Pulmonary artery endothelial cell (primary cell): ENCODE measurements around the gene WFIKKN1. TPM values are rescaled to one million over a fixed set of nuclear protein-coding genes. Genes with fewer than 3 reads are reported as not detected.

Experiments
- DNase-seq: peaks from one replicate; pipeline ENCODE4 v3.0.0-alpha.2; 2011; ENCODE audit warnings: low read depth, low spot score
- total RNA-seq: library from RNA; depleted of rRNA; stranded (reverse); fragments of >200 nt; gene quantifications from 2 replicates; pipeline ENCODE4 v1.2.3, GENCODE V29; 2014

WFIKKN1 gene
- total RNA-seq, 1 donor from 2014 or later = 0.07 TPM

DNA sequence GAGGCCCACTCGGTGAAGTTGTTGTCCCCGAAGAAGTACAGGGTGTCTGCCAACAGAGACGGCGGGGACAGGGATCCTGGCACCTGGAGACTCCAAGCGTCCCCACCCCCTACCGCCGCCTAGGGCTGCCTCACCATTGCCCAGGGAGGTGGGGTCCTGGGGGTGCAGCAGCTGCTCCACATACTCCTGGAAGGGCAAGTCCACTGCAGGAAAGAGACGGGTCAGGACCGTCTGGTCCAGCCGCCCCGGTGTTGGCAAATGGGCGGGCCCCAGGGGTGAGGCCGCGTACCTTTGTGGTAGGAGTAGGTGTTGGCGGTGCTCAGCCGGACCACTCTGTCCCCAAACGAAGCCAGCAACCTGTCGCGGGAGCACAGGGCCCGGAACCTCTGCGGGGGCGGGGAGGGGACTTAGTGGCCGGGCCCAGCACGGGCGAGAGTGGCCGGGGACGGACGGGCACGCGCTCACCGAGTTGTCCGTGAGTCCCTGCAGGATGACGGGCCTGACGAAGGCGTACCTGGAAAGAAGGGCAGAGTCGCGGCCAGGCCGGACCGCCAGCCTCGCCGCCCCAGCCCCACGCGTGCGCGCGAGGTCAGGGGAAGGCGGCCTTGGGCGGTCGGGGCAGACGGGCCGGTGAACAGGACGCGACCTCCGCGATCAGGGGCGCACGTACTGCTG, 52.7 kb downstream of the WFIKKN1 start:
- no peak for DNase-seq

Other genes starting within 250 kb of the WFIKKN1 start
- gene PGAP6, start 249.0 kb upstream of the WFIKKN1 start, total RNA-seq = 81.1 and 102 TPM in 2 replicates
- gene NME4, start 233.8 kb upstream of the WFIKKN1 start, total RNA-seq = 42.2 and 87.8 TPM in 2 replicates
- gene DECR2, start 229.1 kb upstream of the WFIKKN1 start, total RNA-seq = 10.5 and 19.4 TPM in 2 replicates
- 27.7 and 33.3 TPM in 2 replicates for gene RAB11FIP3, start 205.3 kb upstream of the WFIKKN1 start, total RNA-seq
- 39.0 and 40.7 TPM in 2 replicates for gene CAPN15, start 103.3 kb upstream of the WFIKKN1 start, total RNA-seq
- gene PRR35, start 70.6 kb upstream of the WFIKKN1 start, total RNA-seq = not detected in 2 replicates
- gene NHLRC4, start 64.0 kb upstream of the WFIKKN1 start, total RNA-seq = 0.71 and 2.1 TPM in 2 replicates
- gene PIGQ, start 61.0 kb upstream of the WFIKKN1 start, total RNA-seq = 21.0 and 24.1 TPM in 2 replicates
- 11.9 and 12.9 TPM in 2 replicates for gene RAB40C, start 40.9 kb upstream of the WFIKKN1 start, total RNA-seq
- 61.9 and 101 TPM in 2 replicates for gene METTL26, start 5.3 kb downstream of the WFIKKN1 start, total RNA-seq
- gene MCRIP2, start 10.8 kb downstream of the WFIKKN1 start, total RNA-seq = 14.2 and 22.3 TPM in 2 replicates
- 10.7 and 14.8 TPM in 2 replicates for gene WDR90, start 18.4 kb downstream of the WFIKKN1 start, total RNA-seq
- 36.0 and 37.2 TPM in 2 replicates for gene RHOT2, start 37.1 kb downstream of the WFIKKN1 start, total RNA-seq
- gene RHBDL1, start 44.7 kb downstream of the WFIKKN1 start, total RNA-seq = 0.71 and 0.73 TPM in 2 replicates
- gene STUB1, start 49.4 kb downstream of the WFIKKN1 start, total RNA-seq = 131 and 146 TPM in 2 replicates
- gene JMJD8, start 53.3 kb downstream of the WFIKKN1 start, total RNA-seq = 28.8 and 30.9 TPM in 2 replicates
- gene WDR24, start 59.4 kb downstream of the WFIKKN1 start, total RNA-seq = 4.0 and 4.7 TPM in 2 replicates
- 0.04 and 0.20 TPM in 2 replicates for gene FBXL16, start 74.8 kb downstream of the WFIKKN1 start, total RNA-seq
- 30.9 and 68.3 TPM in 2 replicates for gene METRN, start 84.1 kb downstream of the WFIKKN1 start, total RNA-seq
- gene ANTKMT, start 90.2 kb downstream of the WFIKKN1 start, total RNA-seq = 23.1 and 28.8 TPM in 2 replicates
- gene CCDC78, start 95.5 kb downstream of the WFIKKN1 start, total RNA-seq = 1.3 and 1.4 TPM in 2 replicates
- gene HAGHL, start 96.1 kb downstream of the WFIKKN1 start, total RNA-seq = 6.4 and 17.6 TPM in 2 replicates
- 32.9 and 48.5 TPM in 2 replicates for gene CIAO3, start 110.0 kb downstream of the WFIKKN1 start, total RNA-seq
- not detected in 2 replicates for gene MSLN, start 129.7 kb downstream of the WFIKKN1 start, total RNA-seq
- 41.9 and 45.0 TPM in 2 replicates for gene RPUSD1, start 157.4 kb downstream of the WFIKKN1 start, total RNA-seq
- 14.2 and 21.4 TPM in 2 replicates for gene CHTF18, start 157.6 kb downstream of the WFIKKN1 start, total RNA-seq
- not detected in 2 replicates for gene GNG13, start 169.7 kb downstream of the WFIKKN1 start, total RNA-seq